Measurements from ENCODE around the gene GDPD4. TPM values are rescaled to one million over a fixed set of nuclear protein-coding genes. Genes with fewer than 3 reads are reported as not detected.

Gene GDPD4
- total and polyA plus RNA-seq, 4 donors = not detected

GRCh38 chr11:77179681-77180080, 121.8 kb downstream of the GDPD4 start:
- Histone ChIP-seq H3K27ac (ENCODE audit: low read depth in 1 of 2, low read length in 1 of 2) (no peak overlapping the region), H3K4me3 (no peak overlapping the region), H3K4me1 (ENCODE audit: control insufficient read depth in 5 of 5, insufficient read depth in 5 of 5, low read length in 5 of 5) (peaks cover 0 to 6% (median 0%) of the 10 kb centered on the region in 5 donors), H3K9me3 (ENCODE audit: control insufficient read depth in 4 of 4, insufficient read depth in 3 of 4, low read length in 3 of 4) (no peaks in the 10 kb centered on the region), H3K9ac (ENCODE audit: insufficient read depth in 1 of 2, low read length in 2 of 2) (no peak overlapping the region), H3K27me3 (ENCODE audit: control insufficient read depth in 3 of 3, insufficient read depth in 3 of 3, low read length in 2 of 3) (no peaks in the 10 kb centered on the region), H3K36me3 (ENCODE audit: control insufficient read depth in 4 of 4, insufficient read depth in 4 of 4, low read length in 4 of 4) (no peaks in the 10 kb centered on the region)
- no peak for ATAC-seq (ENCODE audit: insufficient read depth, low FRiP score)
- no peak for DNase-seq
- WGBS, 2 donors = 96 to 97% methylated on average over 19 of the region's 19 CpGs
- no peak for TF ChIP-seq CTCF (IDR thresholded peaks at IDR 0.05; ENCODE audit: control extremely low read depth, extremely low read depth)

- no peak overlapping the region for H3K27ac ChIP-seq (ENCODE audit: low read depth in 1 of 2, low read length in 1 of 2)
- peaks cover 0 to 6% (median 2%) of the 10 kb centered on the region in 5 donors for H3K4me1 ChIP-seq (ENCODE audit: control insufficient read depth in 5 of 5, insufficient read depth in 5 of 5, low read length in 5 of 5)
- H3K36me3 ChIP-seq (ENCODE audit: control insufficient read depth in 4 of 4, insufficient read depth in 4 of 4, low read length in 4 of 4) = no peaks in the 10 kb centered on the region
- no peaks in the 10 kb centered on the region for H3K9me3 ChIP-seq (ENCODE audit: control insufficient read depth in 4 of 4, insufficient read depth in 3 of 4, low read length in 3 of 4)
- no peak for DNase-seq
- no peak for TF ChIP-seq CTCF (IDR thresholded peaks at IDR 0.05; ENCODE audit: control extremely low read depth, extremely low read depth)
- WGBS, 2 donors = 85 to 94% methylated on average over 5 of the region's 5 CpGs
- no peak for ATAC-seq (ENCODE audit: insufficient read depth, low FRiP score)
- no peak overlapping the region for H3K9ac ChIP-seq (ENCODE audit: insufficient read depth in 1 of 2, low read length in 2 of 2)
- no peaks in the 10 kb centered on the region for H3K27me3 ChIP-seq (ENCODE audit: control insufficient read depth in 3 of 3, insufficient read depth in 3 of 3, low read length in 2 of 3)
- no peak overlapping the region for H3K4me3 ChIP-seq
Observed at GRCh38 chr11:77179048-77179447, 122.4 kb downstream of the GDPD4 start.

- DNase-seq = no peak
- H3K4me3 ChIP-seq = no peak overlapping the region
- peaks cover 0 to 11% (median 3%) of the 10 kb centered on the region in 5 donors for H3K4me1 ChIP-seq (ENCODE audit: control insufficient read depth in 5 of 5, insufficient read depth in 5 of 5, low read length in 5 of 5)
- H3K9me3 ChIP-seq (ENCODE audit: control insufficient read depth in 4 of 4, insufficient read depth in 3 of 4, low read length in 3 of 4) = no peaks in the 10 kb centered on the region
- WGBS, 2 donors = 94 to 99% methylated on average over 4 of the region's 4 CpGs
- no peaks in the 10 kb centered on the region for H3K36me3 ChIP-seq (ENCODE audit: control insufficient read depth in 4 of 4, insufficient read depth in 4 of 4, low read length in 4 of 4)
- no peak for TF ChIP-seq CTCF (IDR thresholded peaks at IDR 0.05; ENCODE audit: control extremely low read depth, extremely low read depth)
- ATAC-seq (ENCODE audit: insufficient read depth, low FRiP score) = no peak
- H3K9ac ChIP-seq (ENCODE audit: insufficient read depth in 1 of 2, low read length in 2 of 2) = no peak overlapping the region
- no peak overlapping the region for H3K27ac ChIP-seq (ENCODE audit: low read depth in 1 of 2, low read length in 1 of 2)
- H3K27me3 ChIP-seq (ENCODE audit: control insufficient read depth in 3 of 3, insufficient read depth in 3 of 3, low read length in 2 of 3) = no peaks in the 10 kb centered on the region
Observed at GRCh38 chr11:77178150-77178549, 123.3 kb downstream of the GDPD4 start.

- Histone ChIP-seq H3K36me3 (ENCODE audit: control insufficient read depth in 4 of 4, insufficient read depth in 4 of 4, low read length in 4 of 4) (no peaks in the 10 kb centered on the region), H3K4me3 (no peak overlapping the region), H3K27me3 (ENCODE audit: control insufficient read depth in 3 of 3, insufficient read depth in 3 of 3, low read length in 2 of 3) (no peaks in the 10 kb centered on the region), H3K9ac (ENCODE audit: insufficient read depth in 1 of 2, low read length in 2 of 2) (no peak overlapping the region), H3K27ac (ENCODE audit: low read depth in 1 of 2, low read length in 1 of 2) (no peak overlapping the region), H3K4me1 (ENCODE audit: control insufficient read depth in 5 of 5, insufficient read depth in 5 of 5, low read length in 5 of 5) (peaks cover 0 to 11% (median 3%) of the 10 kb centered on the region in 5 donors), H3K9me3 (ENCODE audit: control insufficient read depth in 4 of 4, insufficient read depth in 3 of 4, low read length in 3 of 4) (no peaks in the 10 kb centered on the region)
- DNase-seq = no peak
- ATAC-seq (ENCODE audit: insufficient read depth, low FRiP score) = no peak
- no peak for TF ChIP-seq CTCF (IDR thresholded peaks at IDR 0.05; ENCODE audit: control extremely low read depth, extremely low read depth)
- WGBS, 2 donors = 87 to 91% methylated on average over 9 of the region's 9 CpGs
Observed at GRCh38 chr11:77176996-77177395, 124.5 kb downstream of the GDPD4 start.

All from lung (tissue), 12 donors.